Right atrium auricular region (tissue), 2 donors: ENCODE measurements around the gene NXPH3. TPM values are rescaled to one million over a fixed set of nuclear protein-coding genes. Genes with fewer than 3 reads are reported as not detected.

Experiments used
- DNase-seq: peaks from one replicate; pipeline ENCODE4 v3.0.0-alpha.2; 2019; ENCODE audit warnings: low spot score
- H3K27ac ChIP-seq, 2 donors: fragments of 200-600 bp; sonication (generic); 1 replicate in 1 of 2; 2 replicates in 1 of 2; pipeline ENCODE4 v1.5.1; 2016 to 2019
- H3K27me3 ChIP-seq, 2 donors: fragments of 200-600 bp; sonication (generic); one replicate each; pipeline versions ENCODE4 v1.5.1 to v1.6.0; 2017 to 2019
- H3K36me3 ChIP-seq: fragments of 200-600 bp; sonication (generic); one replicate; pipeline ENCODE4 v1.5.1; 2016
- H3K4me1 ChIP-seq, 2 donors: fragments of 200-600 bp; sonication (generic); one replicate each; pipeline versions ENCODE4 v1.5.1 to v1.6.0; 2017 to 2019
- H3K4me3 ChIP-seq, 2 donors: fragments of 200-600 bp; sonication (generic); 1 replicate in 1 of 2; 2 replicates in 1 of 2; pipeline ENCODE4 v1.5.1; 2017 to 2019; ENCODE audit warnings: mild to moderate bottlenecking in 1 of 2, moderate library complexity in 1 of 2
- H3K9me3 ChIP-seq, 2 donors: fragments of 200-600 bp; sonication (generic); one replicate each; pipeline ENCODE4 v1.5.1; 2019
- CTCF ChIP-seq, 2 donors: fragments of 200-600 bp; sonication (generic); IDR thresholded peaks; one replicate each; pipeline ENCODE4 v1.5.1; 2019; ENCODE audit warnings: antibody characterized with exemption in 2 of 2
- total RNA-seq, 2 donors: library from RNA; depleted of rRNA; stranded (reverse); fragments of >200 nt; gene quantifications; one replicate each; pipeline ENCODE4 v1.1.0, GENCODE V29; 2016

NXPH3 gene
- total RNA-seq, 2 donors from 2014 or later: 3.4 to 8.8 TPM

- peaks cover 0 to 45% of the 10 kb centered on the region in 2 donors for H3K4me1 ChIP-seq
- no peaks in the 10 kb centered on the region for H3K36me3 ChIP-seq
These were observed 1.4 kb downstream of the NXPH3 start for GRCh38 chr17:49576917-49577649.

GRCh38 chr17:49577650-49577934 is 1.9 kb downstream of the NXPH3 start:
- TF ChIP-seq CTCF (IDR thresholded peaks at IDR 0.05): no peak
- Histone ChIP-seq H3K27me3 (no peaks in the 10 kb centered on the region), H3K36me3 (no peaks in the 10 kb centered on the region), H3K4me1 (peaks cover 0 to 45% of the 10 kb centered on the region in 2 donors), H3K9me3 (no peaks in the 10 kb centered on the region), H3K4me3 (peak overlapping the region in 1 of 2 donors; percentile 76), H3K27ac (peak overlapping the region in 1 of 2 donors; percentile 85)
- no peak for DNase-seq

More at GRCh38 chr17:49576917-49577649, 1.4 kb downstream of the NXPH3 start:
- Histone ChIP-seq H3K27me3 (no peaks in the 10 kb centered on the region), H3K9me3 (no peaks in the 10 kb centered on the region), H3K27ac (peak overlapping the region; percentile 78 to 85), H3K4me3 (peak overlapping the region; percentile 68 to 76)
- no peak for DNase-seq
- TF ChIP-seq CTCF (IDR thresholded peaks at IDR 0.05): no peak

GRCh38 chr17:49577963-49578362 is 2.3 kb downstream of the NXPH3 start:
- Histone ChIP-seq H3K9me3 (no peaks in the 10 kb centered on the region), H3K27me3 (no peaks in the 10 kb centered on the region), H3K36me3 (no peaks in the 10 kb centered on the region), H3K4me1 (peaks cover 0 to 45% of the 10 kb centered on the region in 2 donors), H3K27ac (peak overlapping the region in 1 of 2 donors; percentile 85), H3K4me3 (no peak overlapping the region)
- no peak for TF ChIP-seq CTCF (IDR thresholded peaks at IDR 0.05)
- no peak for DNase-seq

GRCh38 chr17:49578414-49578813 is 2.7 kb downstream of the NXPH3 start:
- no peak overlapping the region for H3K4me3 ChIP-seq

GRCh38 chr17:49578952-49579500 is 3.4 kb downstream of the NXPH3 start:
- H3K27ac ChIP-seq: no peak overlapping the region
- no peaks in the 10 kb centered on the region for H3K27me3 ChIP-seq
- H3K9me3 ChIP-seq: no peaks in the 10 kb centered on the region
- no peak overlapping the region for H3K4me3 ChIP-seq
- H3K4me1 ChIP-seq: peaks cover 0 to 47% of the 10 kb centered on the region in 2 donors
- no peaks in the 10 kb centered on the region for H3K36me3 ChIP-seq
- no peak for TF ChIP-seq CTCF (IDR thresholded peaks at IDR 0.05)
- no peak for DNase-seq

More at GRCh38 chr17:49578414-49578813, 2.7 kb downstream of the NXPH3 start:
- Histone ChIP-seq H3K4me1 (peaks cover 0 to 47% of the 10 kb centered on the region in 2 donors), H3K27me3 (no peaks in the 10 kb centered on the region), H3K27ac (no peak overlapping the region), H3K36me3 (no peaks in the 10 kb centered on the region), H3K9me3 (no peaks in the 10 kb centered on the region)
- TF ChIP-seq CTCF (IDR thresholded peaks at IDR 0.05): no peak
- DNase-seq: no peak
